Endodermal cell (in vitro differentiated cells): Measurements from ENCODE around the gene ITGA2B. TPM values are rescaled to one million over a fixed set of nuclear protein-coding genes. Genes with fewer than 3 reads are reported as not detected.

ENCODE experiments used
- DNase-seq: peaks from one replicate; pipeline ENCODE4 v3.0.0-alpha.2; 2017
- H3K27ac ChIP-seq: 2 replicates; pipeline ENCODE4 v1.5.1; 2013; ENCODE audit warnings: mild to moderate bottlenecking, low read depth, low read length, moderate library complexity
- H3K27me3 ChIP-seq: 2 replicates; pipeline ENCODE4 v1.6.1; 2013; ENCODE audit warnings: mild to moderate bottlenecking, low read length, moderate library complexity; ENCODE audit not compliant: insufficient read depth, control insufficient read depth, poor library complexity, severe bottlenecking
- H3K36me3 ChIP-seq: 2 replicates; pipeline ENCODE4 v1.7.0; 2013; ENCODE audit warnings: mild to moderate bottlenecking, low read length, moderate library complexity; ENCODE audit not compliant: control insufficient read depth, insufficient read depth
- H3K4me1 ChIP-seq: one replicate; pipeline ENCODE4 v1.7.0; 2013; ENCODE audit warnings: low read length; ENCODE audit not compliant: control insufficient read depth, insufficient read depth
- H3K4me3 ChIP-seq: 2 replicates; pipeline ENCODE4 v1.5.1; 2013; ENCODE audit warnings: mild to moderate bottlenecking, low read length, moderate library complexity
- H3K9ac ChIP-seq: 2 replicates; pipeline ENCODE4 v1.6.1; 2013; ENCODE audit warnings: mild to moderate bottlenecking, low read length, moderate library complexity; ENCODE audit not compliant: poor library complexity, severe bottlenecking; ENCODE audit errors: extremely low read depth
- H3K9me3 ChIP-seq: 2 replicates; pipeline ENCODE4 v1.6.1; 2013; ENCODE audit warnings: mild to moderate bottlenecking, low read length, moderate library complexity; ENCODE audit not compliant: control insufficient read depth
- H3K27ac Mint-ChIP-seq: 2 replicates; pipeline ENCODE4 v1.8.0; 2020; ENCODE audit warnings: mixed read lengths
- H3K27me3 Mint-ChIP-seq: 2 replicates; pipeline ENCODE4 v1.8.0; 2021; ENCODE audit warnings: mild to moderate bottlenecking, mixed read lengths; ENCODE audit not compliant: insufficient read depth
- H3K36me3 Mint-ChIP-seq: 2 replicates; pipeline ENCODE4 v1.8.0; 2020; ENCODE audit warnings: low read depth, mixed read lengths
- H3K4me1 Mint-ChIP-seq: 2 replicates; pipeline ENCODE4 v1.8.0; 2020; ENCODE audit warnings: mixed read lengths
- H3K4me3 Mint-ChIP-seq: 2 replicates; pipeline ENCODE4 v1.8.0; 2020; ENCODE audit warnings: mild to moderate bottlenecking, moderate library complexity, mixed read lengths
- H3K9me3 Mint-ChIP-seq: 2 replicates; pipeline ENCODE4 v1.8.0; 2020; ENCODE audit warnings: mild to moderate bottlenecking, mixed read lengths
- CTCF ChIP-seq: fragments of 200-600 bp; sonication (generic); conservative IDR thresholded peaks from 2 replicates; pipeline ENCODE4 v1.5.0; 2021; ENCODE audit warnings: antibody characterized with exemption, mild to moderate bottlenecking
- WGBS, 2 experiments: methylation state at CpG; one replicate each; pipeline versions ENCODE4 v1.1.5 to v1.1.7; 2013; ENCODE audit warnings: missing lambda C conversion rate in 2 of 2, mixed read lengths in 1 of 2; ENCODE audit not compliant: insufficient coverage in 1 of 2, insufficient read length in 1 of 2; 5-methylcytosine and 5-hydroxymethylcytosine counted together
- total RNA-seq, 2 donors: library from RNA; stranded (reverse); fragmentation: NEBNext Ultra II Directional in 1 of 2; extraction: Animal tissue kit (Norgen Biotek cat#: 25700) in 1 of 2; gene quantifications; 2 replicates in 1 of 2; 3 replicates in 1 of 2; pipeline ENCODE4 v1.2.1, GENCODE V29; 2021

ITGA2B gene
- total RNA-seq, 2 donors from 2014 or later = 5.2 to 8.5 TPM

- H3K4me3 Mint-ChIP-seq = no peak overlapping the region
- peaks cover 10% of the 10 kb centered on the region for H3K27me3 Mint-ChIP-seq
- no peaks in the 10 kb centered on the region for H3K9me3 ChIP-seq
- no peak overlapping the region for H3K4me3 ChIP-seq
- H3K27ac Mint-ChIP-seq = no peak overlapping the region
- WGBS, 2 experiments = 89 to 92% methylated on average over 2 to 3 of the region's 3 CpGs
- no peaks in the 10 kb centered on the region for H3K27me3 ChIP-seq
- no peak overlapping the region for H3K27ac ChIP-seq
- H3K9ac ChIP-seq = no peak overlapping the region
- DNase-seq = no peak
- no peaks in the 10 kb centered on the region for H3K4me1 Mint-ChIP-seq
- H3K36me3 Mint-ChIP-seq = no peaks in the 10 kb centered on the region
- no peak for TF ChIP-seq CTCF
- H3K4me1 ChIP-seq = no peaks in the 10 kb centered on the region
- H3K9me3 Mint-ChIP-seq = no peaks in the 10 kb centered on the region
- no peaks in the 10 kb centered on the region for H3K36me3 ChIP-seq
These were observed 53.9 kb downstream of the ITGA2B start for GRCh38 chr17:44335564-44335963.

GRCh38 chr17:44334727-44335126 is 54.7 kb downstream of the ITGA2B start:
- TF ChIP-seq CTCF = peak; percentile 17
- H3K27me3 Mint-ChIP-seq = peaks cover 4% of the 10 kb centered on the region
- no peaks in the 10 kb centered on the region for H3K9me3 Mint-ChIP-seq
- no peak overlapping the region for H3K27ac ChIP-seq
- no peak overlapping the region for H3K27ac Mint-ChIP-seq
- no peaks in the 10 kb centered on the region for H3K9me3 ChIP-seq
- H3K4me1 ChIP-seq = no peaks in the 10 kb centered on the region
- no peaks in the 10 kb centered on the region for H3K36me3 ChIP-seq
- H3K9ac ChIP-seq = no peak overlapping the region
- WGBS, 2 experiments = 64 to 67% methylated on average over 1 to 3 of the region's 3 CpGs
- DNase-seq = no peak
- no peak overlapping the region for H3K4me3 Mint-ChIP-seq
- no peak overlapping the region for H3K4me3 ChIP-seq
- no peaks in the 10 kb centered on the region for H3K27me3 ChIP-seq
- no peaks in the 10 kb centered on the region for H3K4me1 Mint-ChIP-seq
- H3K36me3 Mint-ChIP-seq = no peaks in the 10 kb centered on the region

GRCh38 chr17:44334315-44334714 is 55.1 kb downstream of the ITGA2B start:
- no peaks in the 10 kb centered on the region for H3K9me3 Mint-ChIP-seq

More at GRCh38 chr17:44334315-44334714, 55.1 kb downstream of the ITGA2B start:
- DNase-seq = no peak
- Histone ChIP-seq H3K4me3 (no peak overlapping the region), H3K27ac (no peak overlapping the region), H3K9me3 (no peaks in the 10 kb centered on the region), H3K36me3 (no peaks in the 10 kb centered on the region), H3K27me3 (no peaks in the 10 kb centered on the region), H3K9ac (no peak overlapping the region), H3K4me1 (no peaks in the 10 kb centered on the region)
- H3K4me3 Mint-ChIP-seq = no peak overlapping the region
- H3K27ac Mint-ChIP-seq = no peak overlapping the region
- no peaks in the 10 kb centered on the region for H3K36me3 Mint-ChIP-seq
- TF ChIP-seq CTCF = no peak
- H3K27me3 Mint-ChIP-seq = peaks cover 4% of the 10 kb centered on the region
- H3K4me1 Mint-ChIP-seq = no peaks in the 10 kb centered on the region
- 77% methylated on average over 2 of the region's 2 CpGs; no CpG with 5 or more reads in 1 of the 2 experiments for WGBS, 2 experiments
